Coronary artery (tissue), 2 donors: ENCODE measurements around the gene INSM1.

ENCODE experiments used
- DNase-seq: peaks from one replicate; pipeline ENCODE4 v3.0.0-alpha.2; 2017; ENCODE audit warnings: low spot score
- H3K27ac ChIP-seq, 2 donors: fragments of 200-600 bp; sonication (generic); one replicate each; pipeline ENCODE4 v1.5.1; 2016 to 2019
- H3K4me3 ChIP-seq: fragments of 200-600 bp; sonication (generic); 2 replicates; pipeline ENCODE4 v1.5.1; 2016; ENCODE audit warnings: mild to moderate bottlenecking, moderate library complexity
- CTCF ChIP-seq: fragments of 200-600 bp; sonication (generic); IDR thresholded peaks from one replicate; pipeline ENCODE4 v1.5.1; 2019; ENCODE audit warnings: antibody characterized with exemption

Gene INSM1

GRCh38 chr20:20411402-20411801, 43.5 kb downstream of the INSM1 start:
- DNase-seq: no peak
- no peak for TF ChIP-seq CTCF
- H3K27ac ChIP-seq: no peak overlapping the region
- H3K4me3 ChIP-seq: no peak overlapping the region

DNA sequence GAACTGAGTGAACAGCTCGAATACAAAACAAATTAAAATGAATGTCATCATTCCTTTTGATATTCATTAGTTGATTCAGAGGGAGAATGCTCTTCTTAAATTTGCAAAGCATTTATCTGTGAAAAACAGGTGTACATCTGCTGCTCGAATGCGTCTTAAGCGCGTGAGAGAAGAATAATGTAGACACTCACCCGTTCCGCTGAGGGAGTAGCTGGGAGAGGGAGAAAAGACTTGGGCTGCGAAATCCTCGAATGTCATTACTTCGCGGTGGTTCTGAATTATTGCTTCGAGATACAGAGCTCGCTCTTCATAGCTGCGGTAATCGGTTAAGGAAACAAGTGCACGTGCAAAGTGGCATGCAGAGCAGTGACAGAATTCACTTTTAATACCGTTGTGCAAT, 43.9 kb downstream of the INSM1 start:
- no peak for TF ChIP-seq CTCF
- Histone ChIP-seq H3K27ac (no peak overlapping the region), H3K4me3 (no peak overlapping the region)
- DNase-seq: no peak

- no peak for TF ChIP-seq CTCF
- Histone ChIP-seq H3K4me3 (no peak overlapping the region), H3K27ac (no peak overlapping the region)
- no peak for DNase-seq
These were observed 44.8 kb downstream of the INSM1 start for GRCh38 chr20:20412750-20413149.

DNA sequence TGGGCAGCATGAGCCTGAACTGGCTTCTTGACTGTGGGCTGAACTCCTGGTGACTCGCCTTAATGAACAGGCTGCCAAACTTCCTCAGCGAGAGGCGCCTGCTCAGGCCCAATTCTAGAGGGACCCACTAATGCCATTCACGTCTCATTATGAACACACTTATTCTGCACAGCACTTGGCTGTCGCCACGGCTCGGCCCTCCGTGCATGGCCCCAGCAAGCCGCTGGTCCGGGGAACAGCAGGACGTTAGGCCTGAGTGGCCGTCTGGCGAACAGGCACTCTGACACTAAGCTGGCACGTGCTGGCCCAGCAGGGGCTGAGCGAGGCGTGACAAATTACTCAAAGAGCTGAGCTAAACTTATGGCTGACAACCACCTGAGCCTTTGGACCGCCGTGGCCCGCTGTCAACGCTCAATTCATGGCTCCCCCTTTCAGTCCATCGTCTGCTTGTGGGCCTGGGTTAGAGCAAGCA, 45.9 kb downstream of the INSM1 start:
- no peak overlapping the region for H3K27ac ChIP-seq
- TF ChIP-seq CTCF: no peak
- no peak for DNase-seq
- H3K4me3 ChIP-seq: no peak overlapping the region

DNA sequence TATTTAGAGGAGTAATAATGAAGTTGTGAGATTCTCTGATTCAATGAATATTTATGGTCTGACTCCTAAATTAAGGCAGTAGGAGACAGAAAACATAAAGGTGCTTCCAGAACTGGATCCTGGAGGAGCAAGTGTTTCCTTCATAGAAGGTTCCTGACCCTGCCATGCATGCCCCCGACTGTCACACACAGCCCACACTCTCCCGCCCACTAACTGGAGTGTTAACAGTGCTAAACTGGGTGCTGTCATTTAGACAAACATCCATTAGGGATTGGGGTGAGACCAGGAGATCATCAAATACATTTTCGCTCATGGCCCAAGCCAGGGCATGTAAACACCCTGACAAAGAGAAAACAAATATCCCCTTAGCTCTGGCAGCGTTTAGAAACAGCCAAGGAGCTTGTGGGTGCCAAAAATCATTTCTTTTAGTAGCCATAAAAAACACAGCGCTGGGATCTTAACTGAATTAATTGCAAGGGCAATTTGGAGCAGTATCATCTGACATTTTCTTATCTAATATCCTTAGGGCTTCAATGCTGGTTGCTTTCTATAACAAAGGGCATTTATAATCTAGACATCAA, 46.8 kb downstream of the INSM1 start:
- H3K4me3 ChIP-seq: no peak overlapping the region
- no peak for DNase-seq
- H3K27ac ChIP-seq: no peak overlapping the region
- no peak for TF ChIP-seq CTCF

GRCh38 chr20:20415321-20415720, 47.4 kb downstream of the INSM1 start:
- Histone ChIP-seq H3K4me3 (no peak overlapping the region), H3K27ac (no peak overlapping the region)
- TF ChIP-seq CTCF: no peak
- DNase-seq: no peak

GRCh38 chr20:20417876-20418676, 50.2 kb downstream of the INSM1 start:
- TF ChIP-seq CTCF: no peak
- Histone ChIP-seq H3K4me3 (no peak overlapping the region), H3K27ac (no peak overlapping the region)
- no peak for DNase-seq
